Activated naive CD4-positive, alpha-beta T cell treated with anti-CD3 and anti-CD28 coated beads, Interleukin-2, amount 50 U/mL, for 72 hours (primary cell): ENCODE results near the gene GOLGA8B. TPM values are rescaled to one million over a fixed set of nuclear protein-coding genes. Genes with fewer than 3 reads are reported as not detected.

ENCODE experiments used
- total RNA-seq, 2 donors: library from RNA; stranded (reverse); gene quantifications; one replicate each; pipeline ENCODE4 v1.2.3, GENCODE V29; 2022

The GOLGA8B gene
- total RNA-seq, 2 donors from 2014 or later = 148 to 163 TPM

Other genes with a start within 250 kb of the GOLGA8B start
- gene SLC12A6, start 245.9 kb downstream of the GOLGA8B start, total RNA-seq = 10 to 100 TPM; 29.9 to 45.1 TPM
- gene NOP10, start 240.5 kb downstream of the GOLGA8B start, total RNA-seq = 100 to 1,000 TPM; 182 to 202 TPM
- gene NUTM1, start 240.3 kb downstream of the GOLGA8B start, total RNA-seq = not detected
- 10 to 100 TPM; 69.0 to 88.4 TPM for gene LPCAT4, start 216.5 kb downstream of the GOLGA8B start, total RNA-seq
- 100 to 1,000 TPM; 131 to 158 TPM for gene GOLGA8A, start 145.8 kb downstream of the GOLGA8B start, total RNA-seq
- not detected for gene GJD2, start 171.3 kb upstream of the GOLGA8B start, total RNA-seq
- not detected for gene ACTC1, start 211.9 kb upstream of the GOLGA8B start, total RNA-seq